WERI-Rb-1 (cell line): Measurements from ENCODE around the gene ANKH.
A peak's percentile ranks its signal among the peaks of the same experiment; 100 is the strongest.
"Not testable (repeated sequence)": the region's sequence is repeated elsewhere in the genome, so short reads cannot be mapped to it uniquely, and the experiment has no call there.

Source experiments
- DNase-seq: peaks from one replicate; pipeline ENCODE4 v3.0.0-alpha.2; 2020
- H3K27ac ChIP-seq: fragments of 250-450 bp; sonication (Bioruptor Pico); 2 replicates; pipeline ENCODE4 v1.5.1; 2020; ENCODE audit warnings: mild to moderate bottlenecking, moderate library complexity
- H3K27me3 ChIP-seq: fragments of 250-450 bp; sonication (Bioruptor Pico); 2 replicates; pipeline ENCODE4 v1.5.1; 2021; ENCODE audit warnings: mild to moderate bottlenecking, low read depth, moderate library complexity; ENCODE audit not compliant: insufficient read depth, severe bottlenecking
- H3K36me3 ChIP-seq: fragments of 250-450 bp; sonication (Bioruptor Pico); 2 replicates; pipeline ENCODE4 v1.5.1; 2020; ENCODE audit warnings: mild to moderate bottlenecking, moderate library complexity
- H3K4me3 ChIP-seq: 2 replicates; pipeline ENCODE4 v1.5.1; 2011; ENCODE audit warnings: low read depth, mild to moderate bottlenecking, control low read depth, low read length
- H3K9me3 ChIP-seq: fragments of 250-450 bp; sonication (Bioruptor Pico); 2 replicates; pipeline ENCODE4 v1.5.1; 2021; ENCODE audit warnings: mild to moderate bottlenecking, moderate library complexity; ENCODE audit not compliant: severe bottlenecking
- CTCF ChIP-seq: IDR thresholded peaks from 2 replicates; pipeline ENCODE4 v1.5.1; 2011; ENCODE audit warnings: low read depth, mild to moderate bottlenecking, control low read depth, inconsistent platforms, low read length

The ANKH gene

DNA sequence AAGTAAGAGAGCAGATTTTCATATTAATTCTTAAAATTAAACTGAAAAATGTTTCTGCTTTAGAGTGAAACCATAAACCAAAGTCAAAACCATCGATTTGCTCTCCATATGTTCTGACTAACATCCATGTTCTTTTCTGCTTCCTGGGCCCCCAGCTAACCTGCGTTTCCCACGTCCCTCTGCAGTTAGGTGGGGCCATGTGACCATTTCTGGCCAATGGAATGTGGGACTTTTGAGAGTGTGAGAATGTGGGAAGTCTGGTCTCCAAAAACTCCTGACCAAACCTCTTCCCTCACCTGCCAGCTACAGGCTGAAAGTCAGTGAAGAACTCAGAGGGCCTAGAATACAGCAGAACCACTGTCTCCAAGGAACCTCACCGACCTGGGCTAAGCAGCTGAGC is 44.9 kb downstream of the ANKH start:
- no peaks in the 10 kb centered on the region for H3K9me3 ChIP-seq
- no peaks in the 10 kb centered on the region for H3K36me3 ChIP-seq
- no peak overlapping the region for H3K4me3 ChIP-seq
- H3K27ac ChIP-seq, result no peak overlapping the region
- no peak for DNase-seq
- H3K27me3 ChIP-seq, result no peaks in the 10 kb centered on the region
- TF ChIP-seq CTCF, result no peak

DNA sequence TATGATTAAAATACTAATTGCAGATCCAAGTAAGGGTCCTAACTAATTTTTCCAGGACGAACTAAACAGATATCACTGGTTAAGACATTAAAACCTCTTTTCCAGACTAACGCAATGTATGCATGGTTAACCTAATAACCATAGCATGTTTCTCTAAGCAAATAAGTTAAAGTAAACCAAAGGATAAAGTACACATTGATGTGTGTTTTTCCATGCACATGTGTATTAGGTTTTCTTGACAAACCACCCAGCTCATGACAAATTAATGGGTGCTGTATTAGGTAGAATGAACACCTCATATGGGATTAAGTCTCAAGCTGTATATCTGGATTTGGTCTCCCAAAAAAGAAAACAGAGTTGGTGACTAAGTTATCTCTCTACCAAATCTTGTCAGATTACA is 45.6 kb downstream of the ANKH start:
- no peak for TF ChIP-seq CTCF
- Histone ChIP-seq H3K36me3 (no peaks in the 10 kb centered on the region), H3K4me3 (no peak overlapping the region), H3K27me3 (no peaks in the 10 kb centered on the region), H3K9me3 (no peaks in the 10 kb centered on the region), H3K27ac (no peak overlapping the region)
- no peak for DNase-seq

GRCh38 chr5:14824499-14824898 is 47.1 kb downstream of the ANKH start:
- TF ChIP-seq CTCF, result no peak
- Histone ChIP-seq H3K36me3 (no peaks in the 10 kb centered on the region), H3K9me3 (no peaks in the 10 kb centered on the region), H3K27me3 (no peaks in the 10 kb centered on the region), H3K27ac (no peak overlapping the region), H3K4me3 (no peak overlapping the region)
- no peak for DNase-seq

- DNase-seq, result no peak
- Histone ChIP-seq H3K27ac (no peak overlapping the region), H3K4me3 (no peak overlapping the region), H3K27me3 (no peaks in the 10 kb centered on the region), H3K9me3 (no peaks in the 10 kb centered on the region), H3K36me3 (no peaks in the 10 kb centered on the region)
- no peak for TF ChIP-seq CTCF
Measured at GRCh38 chr5:14821100-14821845, 50.3 kb downstream of the ANKH start.

DNA sequence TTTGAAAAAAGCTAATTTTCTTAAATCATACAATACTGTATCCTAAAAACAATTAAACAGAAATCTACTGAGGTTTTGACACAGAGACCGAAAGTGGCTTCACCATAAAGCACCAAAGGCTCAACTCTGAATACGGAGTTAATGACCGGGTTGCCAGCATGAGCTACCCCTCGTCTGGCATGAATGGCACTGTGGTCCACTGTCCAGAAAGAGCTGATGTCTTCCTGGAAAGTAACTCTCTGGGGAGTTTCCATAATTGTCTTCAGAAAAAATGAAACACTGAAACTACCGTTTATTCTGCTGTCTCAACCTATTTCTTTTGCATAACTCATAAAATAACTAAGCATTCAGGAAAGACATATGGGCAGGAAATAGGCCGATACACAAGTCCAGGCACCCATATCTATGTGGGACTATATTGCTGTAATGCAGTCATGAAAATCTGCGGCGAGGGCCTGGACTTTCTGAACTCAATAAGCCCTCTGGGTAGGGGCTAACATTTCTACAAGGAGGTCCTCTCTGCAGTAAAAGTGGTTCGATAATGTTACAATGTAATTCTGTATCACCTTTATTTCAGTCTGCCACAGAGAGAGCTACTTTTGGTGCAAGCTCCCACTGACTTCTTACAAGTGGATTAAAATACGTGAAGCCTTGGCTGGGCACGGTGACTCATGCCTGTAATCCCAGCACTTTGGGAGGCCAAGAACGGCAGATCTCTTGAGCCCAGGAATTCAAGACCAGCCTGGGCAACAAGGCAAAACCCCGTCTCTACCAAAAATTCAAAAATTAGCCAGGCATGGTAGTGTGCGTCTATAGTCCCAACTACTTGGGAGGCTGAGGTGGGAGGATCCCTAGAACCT is 52.4 kb downstream of the ANKH start:
- no peaks in the 10 kb centered on the region for H3K36me3 ChIP-seq
- no peak overlapping the region for H3K27ac ChIP-seq
- H3K4me3 ChIP-seq, result no peak overlapping the region
- no peaks in the 10 kb centered on the region for H3K27me3 ChIP-seq
- H3K9me3 ChIP-seq, result no peaks in the 10 kb centered on the region
- DNase-seq, result peak; percentile 66
- TF ChIP-seq CTCF, result no peak

GRCh38 chr5:14817762-14818136 is 53.8 kb downstream of the ANKH start:
- not testable (repeated sequence) for H3K27me3 ChIP-seq, H3K27ac ChIP-seq, H3K9me3 ChIP-seq, DNase-seq, H3K36me3 ChIP-seq, H3K4me3 ChIP-seq
